GM18502 (cell line): ENCODE data around the gene EVI5.
"Not testable (repeated sequence)": the region's sequence is repeated elsewhere in the genome, so short reads cannot be mapped to it uniquely, and the experiment has no call there.

Source experiments
- ATAC-seq: cut with Tn5 transposase; IDR thresholded peaks from one replicate; pipeline ENCODE4 v1.9.1; 2021; ENCODE audit warnings: mild to moderate bottlenecking; ENCODE audit not compliant: unreplicated experiment, poor library complexity

EVI5 gene

GRCh38 chr1:92536980-92537884 is 247.7 kb downstream of the EVI5 start:
- ATAC-seq: peak; percentile 58

- no peak for ATAC-seq
These were observed 248.5 kb downstream of the EVI5 start for GRCh38 chr1:92536211-92536979.

GRCh38 chr1:92532371-92532770 is 252.5 kb downstream of the EVI5 start:
- ATAC-seq: not testable (repeated sequence)

GRCh38 chr1:92531939-92532338 is 253.0 kb downstream of the EVI5 start:
- ATAC-seq: not testable (repeated sequence)

- no peak for ATAC-seq
These were observed 257.2 kb downstream of the EVI5 start for GRCh38 chr1:92527670-92528069.

GRCh38 chr1:92524944-92525590 is 259.8 kb downstream of the EVI5 start:
- not testable (repeated sequence) for ATAC-seq

GRCh38 chr1:92519043-92519442 is 265.9 kb downstream of the EVI5 start:
- ATAC-seq: no peak

- no peak for ATAC-seq
These were observed 268.3 kb downstream of the EVI5 start for GRCh38 chr1:92516574-92516973.

GRCh38 chr1:92515796-92516201 is 269.1 kb downstream of the EVI5 start:
- no peak for ATAC-seq

- no peak for ATAC-seq
These were observed 273.4 kb downstream of the EVI5 start for GRCh38 chr1:92511541-92511940.

- no peak for ATAC-seq
These were observed 275.3 kb downstream of the EVI5 start for GRCh38 chr1:92509619-92510018.

GRCh38 chr1:92505015-92505692 is 279.8 kb downstream of the EVI5 start:
- ATAC-seq: no peak

- ATAC-seq: peak; percentile 27
These were observed 280.5 kb downstream of the EVI5 start for GRCh38 chr1:92504291-92505014.

- no peak for ATAC-seq
These were observed 281.0 kb downstream of the EVI5 start for GRCh38 chr1:92503926-92504285.

GRCh38 chr1:92503043-92503925 is 281.6 kb downstream of the EVI5 start:
- ATAC-seq: no peak

GRCh38 chr1:92502247-92502646 is 282.7 kb downstream of the EVI5 start:
- ATAC-seq: peak; percentile 66

GRCh38 chr1:92500552-92500951 is 284.4 kb downstream of the EVI5 start:
- ATAC-seq: no peak

- ATAC-seq: no peak
These were observed 289.4 kb downstream of the EVI5 start for GRCh38 chr1:92495392-92496063.
